Fibroblast of mammary gland (primary cell): ENCODE results near the gene IL17B.
A peak's percentile ranks its signal among the peaks of the same experiment; 100 is the strongest.

Experiments
- DNase-seq: peaks from one replicate; pipeline ENCODE4 v3.0.0-alpha.2; 2010; ENCODE audit warnings: low read depth
- H3K4me3 ChIP-seq: 2 replicates; pipeline ENCODE4 v1.5.1; 2011; ENCODE audit warnings: low read depth, mild to moderate bottlenecking, low read length, moderate library complexity; ENCODE audit not compliant: control insufficient read depth
- CTCF ChIP-seq: conservative IDR thresholded peaks from 2 replicates; pipeline ENCODE4 v1.5.1; 2011; ENCODE audit warnings: low read depth, low read length, inconsistent platforms; ENCODE audit not compliant: control insufficient read depth, insufficient read depth

IL17B gene

GRCh38 chr5:149363358-149363757 lies 15.7 kb downstream of the IL17B start:
- H3K4me3 ChIP-seq, result no peak overlapping the region
- no peak for TF ChIP-seq CTCF
- no peak for DNase-seq

GRCh38 chr5:149362541-149362940 lies 16.6 kb downstream of the IL17B start:
- TF ChIP-seq CTCF, result no peak
- no peak overlapping the region for H3K4me3 ChIP-seq
- no peak for DNase-seq

- DNase-seq, result no peak
- no peak overlapping the region for H3K4me3 ChIP-seq
- no peak for TF ChIP-seq CTCF
Observed at GRCh38 chr5:149360272-149360671, 18.8 kb downstream of the IL17B start.

- no peak overlapping the region for H3K4me3 ChIP-seq
- peak; percentile 61 for DNase-seq
- TF ChIP-seq CTCF, result no peak
Observed at GRCh38 chr5:149358868-149359495, 20.1 kb downstream of the IL17B start.

GRCh38 chr5:149358294-149358651 lies 20.8 kb downstream of the IL17B start:
- TF ChIP-seq CTCF, result no peak
- DNase-seq, result no peak
- peak overlapping the region; percentile 81 for H3K4me3 ChIP-seq

- TF ChIP-seq CTCF, result no peak
Observed at GRCh38 chr5:149357370-149358293, 21.5 kb downstream of the IL17B start, which contains the start of gene PCYOX1L. PCYOX1L (plus strand) TSS chr5:149358046; CDS start chr5:149358069, 23 bp downstream.

More at GRCh38 chr5:149357370-149358293, 21.5 kb downstream of the IL17B start, which contains the start of gene PCYOX1L:
- peak within 1 kb of the TSS; percentile 81 for H3K4me3 ChIP-seq
- DNase-seq, result peak; percentile 92
